ENCODE data around the gene USP37.

DNA sequence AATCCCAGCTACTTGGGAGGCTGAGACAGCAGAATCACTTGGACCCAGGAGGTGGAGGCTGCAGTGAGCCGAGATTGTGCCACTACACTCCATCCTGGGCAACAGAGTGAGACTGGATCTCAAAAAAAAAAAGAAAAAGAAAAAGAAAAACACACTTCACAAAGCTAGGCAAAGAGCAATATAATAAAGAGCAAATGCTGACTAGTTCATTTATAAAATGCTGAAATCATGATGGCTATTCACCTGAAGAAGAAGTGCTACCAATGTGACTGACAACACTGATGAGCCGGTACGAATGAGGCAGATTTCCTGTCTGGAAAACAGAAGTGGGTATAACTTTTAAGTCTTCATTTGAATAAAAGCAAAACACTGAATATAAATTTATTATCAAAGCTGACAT lies 111.3 kb downstream of the USP37 start:
- TF ChIP-seq, protein P1, sequence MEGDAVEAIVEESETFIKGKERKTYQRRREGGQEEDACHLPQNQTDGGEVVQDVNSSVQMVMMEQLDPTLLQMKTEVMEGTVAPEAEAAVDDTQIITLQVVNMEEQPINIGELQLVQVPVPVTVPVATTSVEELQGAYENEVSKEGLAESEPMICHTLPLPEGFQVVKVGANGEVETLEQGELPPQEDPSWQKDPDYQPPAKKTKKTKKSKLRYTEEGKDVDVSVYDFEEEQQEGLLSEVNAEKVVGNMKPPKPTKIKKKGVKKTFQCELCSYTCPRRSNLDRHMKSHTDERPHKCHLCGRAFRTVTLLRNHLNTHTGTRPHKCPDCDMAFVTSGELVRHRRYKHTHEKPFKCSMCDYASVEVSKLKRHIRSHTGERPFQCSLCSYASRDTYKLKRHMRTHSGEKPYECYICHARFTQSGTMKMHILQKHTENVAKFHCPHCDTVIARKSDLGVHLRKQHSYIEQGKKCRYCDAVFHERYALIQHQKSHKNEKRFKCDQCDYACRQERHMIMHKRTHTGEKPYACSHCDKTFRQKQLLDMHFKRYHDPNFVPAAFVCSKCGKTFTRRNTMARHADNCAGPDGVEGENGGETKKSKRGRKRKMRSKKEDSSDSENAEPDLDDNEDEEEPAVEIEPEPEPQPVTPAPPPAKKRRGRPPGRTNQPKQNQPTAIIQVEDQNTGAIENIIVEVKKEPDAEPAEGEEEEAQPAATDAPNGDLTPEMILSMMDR (IDR thresholded peaks at IDR 0.05), result no peak
- no peak for TF ChIP-seq POLR2A (IDR thresholded peaks at IDR 0.05)
- no peak for TF ChIP-seq POLR2AphosphoS5 (IDR thresholded peaks at IDR 0.05; ENCODE audit: insufficient read depth in 1 of 2, low read depth in 1 of 2)

All from vagina (tissue), 2 donors.